COLO668 (cell line): ENCODE data around the gene CAPN9.
"Not testable (repeated sequence)": the region's sequence is repeated elsewhere in the genome, so short reads cannot be mapped to it uniquely, and the experiment has no call there.

ENCODE experiments used
- DNase-seq: peaks from one replicate; lab custom pipeline; 2025; ENCODE audit not compliant: unreplicated experiment; lab: John Stamatoyannopoulos, UW

The CAPN9 gene

DNA sequence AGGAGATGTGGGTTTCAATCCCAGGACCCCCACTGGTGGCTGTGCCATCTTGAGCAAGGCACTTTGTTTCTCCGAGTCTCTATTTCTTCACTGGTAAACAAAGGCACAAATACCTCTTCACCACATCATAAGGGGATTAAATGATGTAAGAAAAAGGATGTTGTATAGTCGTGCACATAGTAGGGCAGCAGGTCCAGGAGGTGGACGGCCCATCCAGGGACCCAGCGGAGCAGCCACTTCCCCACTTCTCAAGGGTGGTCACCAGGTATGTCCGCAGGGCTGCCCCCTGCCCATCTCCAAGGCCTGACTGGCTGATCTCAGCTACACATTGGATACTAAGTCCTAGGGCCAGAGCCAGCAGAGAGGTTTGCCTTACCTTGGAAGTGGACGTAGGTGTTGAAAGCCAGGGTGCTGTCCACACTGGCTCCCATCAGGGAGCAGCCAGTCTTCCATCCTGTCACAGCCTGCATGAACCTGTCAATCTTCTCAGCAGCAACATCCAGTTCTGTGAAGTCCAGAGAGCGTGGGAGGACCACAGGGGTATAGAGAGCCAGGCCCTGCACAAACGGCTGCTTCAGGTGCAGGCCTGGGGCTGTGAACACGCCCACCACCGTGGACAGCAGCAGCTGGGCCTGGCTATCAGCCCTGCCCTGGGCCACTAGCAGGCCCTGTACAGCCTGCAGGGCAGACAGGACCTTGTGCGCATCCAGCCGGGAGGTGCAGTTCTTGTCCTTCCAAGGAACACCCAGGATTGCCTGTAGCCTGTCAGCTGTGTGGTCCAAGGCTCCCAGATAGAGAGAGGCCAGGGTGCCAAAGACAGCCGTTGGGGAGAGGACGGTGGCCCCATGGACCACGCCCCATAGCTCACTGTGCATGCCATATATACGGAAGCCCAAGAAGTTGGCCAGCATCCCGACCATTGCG lies 37.3 kb upstream of the CAPN9 start:
- no peak for DNase-seq

DNA sequence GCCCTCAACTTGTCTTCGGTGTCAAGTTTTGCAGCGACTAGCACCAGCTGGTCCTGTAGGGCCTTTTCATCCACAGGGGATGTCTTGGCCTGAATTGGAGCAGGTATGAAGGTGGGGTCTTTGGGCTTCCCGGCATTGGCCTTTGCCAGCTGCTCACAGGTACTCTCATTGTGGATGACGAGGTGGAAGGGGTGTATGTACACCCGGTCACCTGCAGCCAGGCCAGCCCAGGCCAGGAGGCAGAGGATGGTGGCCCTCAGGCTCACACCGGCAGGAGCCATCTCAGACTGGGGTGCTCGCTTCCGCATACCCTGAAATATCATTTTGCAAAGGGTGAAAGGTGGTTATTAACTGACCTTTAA lies 36.7 kb upstream of the CAPN9 start:
- DNase-seq, result no peak

DNA sequence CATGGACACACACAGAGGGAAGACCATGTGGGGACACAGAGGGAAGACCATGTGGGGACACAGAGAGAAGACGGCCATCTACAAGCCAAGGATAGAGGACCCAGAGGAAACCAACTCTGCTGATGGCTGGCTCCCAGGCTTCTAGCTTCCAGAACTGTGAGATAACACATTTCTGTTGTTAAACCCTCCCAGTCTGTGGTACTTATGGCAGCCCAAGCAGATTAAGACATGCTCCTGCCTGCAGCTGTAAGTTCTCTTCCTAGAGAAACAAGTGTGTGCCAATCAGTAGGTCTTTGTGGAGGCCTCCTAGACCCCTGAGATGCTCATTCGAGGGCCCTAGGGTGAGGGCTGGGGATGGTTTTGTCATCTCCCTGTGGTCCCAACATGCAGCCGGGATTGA lies 35.9 kb upstream of the CAPN9 start:
- DNase-seq, result no peak

- no peak for DNase-seq
Measured at GRCh38 chr1:230712470-230712942, 34.7 kb upstream of the CAPN9 start.

- DNase-seq, result no peak
Measured at GRCh38 chr1:230713138-230713537, 34.0 kb upstream of the CAPN9 start.

DNA sequence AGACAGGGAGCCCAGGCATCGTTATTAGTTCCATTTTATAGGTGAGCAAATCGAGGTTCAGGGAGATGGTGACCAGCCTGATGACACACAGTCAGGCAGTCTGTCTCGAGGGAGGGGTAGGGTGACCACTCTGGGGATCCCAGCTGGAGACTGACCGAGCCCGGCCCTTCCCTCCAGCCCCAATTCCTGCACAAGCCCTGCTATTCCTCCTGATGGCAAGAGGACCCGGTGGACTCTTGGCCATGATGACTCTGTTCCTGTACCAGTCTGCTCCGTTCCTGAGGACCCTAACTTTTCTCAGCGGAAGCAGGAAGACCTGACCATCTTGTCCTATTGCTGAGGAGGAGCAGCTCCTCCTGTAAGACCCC lies 33.7 kb upstream of the CAPN9 start:
- no peak for DNase-seq

GRCh38 chr1:230713915-230714764 lies 33.0 kb upstream of the CAPN9 start, which contains the start of gene AGT:
Gene AGT, minus strand, starts transcription at chr1:230714122. Its CDS starts 3,299 bp downstream, at chr1:230710823.
- peak; percentile 54 for DNase-seq

DNA sequence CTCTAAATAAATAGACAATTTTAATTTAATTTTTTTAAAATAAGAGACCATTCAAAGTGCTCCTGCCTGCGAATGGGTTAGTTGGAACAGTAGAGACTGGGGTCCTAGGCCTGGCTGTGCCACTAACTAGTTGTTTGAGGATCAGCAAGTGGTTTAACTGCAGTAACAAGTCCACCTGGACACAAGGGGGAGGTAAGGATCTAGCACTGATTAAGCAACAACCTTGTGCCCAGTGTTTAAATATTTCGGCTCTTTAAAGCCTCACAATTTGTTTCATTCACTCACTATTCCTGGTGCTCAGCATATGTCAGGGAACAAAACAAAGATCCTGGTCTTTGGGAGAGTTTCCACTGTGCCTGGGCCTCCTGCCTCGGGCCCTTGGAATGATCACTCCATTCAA lies 31.7 kb upstream of the CAPN9 start:
- DNase-seq, result no peak

GRCh38 chr1:230716453-230716852 lies 30.7 kb upstream of the CAPN9 start:
- not testable (repeated sequence) for DNase-seq

DNA sequence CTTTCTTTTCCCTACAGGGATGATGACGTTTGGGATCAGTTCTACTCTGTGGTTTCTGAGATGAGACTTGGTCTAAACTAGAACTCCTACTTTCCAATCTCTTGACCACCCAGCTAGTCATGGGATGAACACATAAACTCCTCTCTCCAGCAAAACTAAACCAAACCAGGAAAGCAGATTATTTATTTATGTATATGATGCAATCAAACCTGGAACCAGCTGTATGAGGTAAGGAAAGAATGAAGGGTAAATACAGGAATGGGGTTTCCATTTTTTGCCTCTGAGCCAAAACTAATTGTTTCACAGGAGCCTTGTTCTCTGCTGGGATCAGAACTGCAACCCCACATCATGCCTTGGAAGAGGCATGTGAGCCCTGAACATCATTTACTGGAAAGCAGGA lies 29.9 kb upstream of the CAPN9 start:
- DNase-seq, result no peak

- not testable (repeated sequence) for DNase-seq
Measured at GRCh38 chr1:230721849-230722522, 25.2 kb upstream of the CAPN9 start.

DNA sequence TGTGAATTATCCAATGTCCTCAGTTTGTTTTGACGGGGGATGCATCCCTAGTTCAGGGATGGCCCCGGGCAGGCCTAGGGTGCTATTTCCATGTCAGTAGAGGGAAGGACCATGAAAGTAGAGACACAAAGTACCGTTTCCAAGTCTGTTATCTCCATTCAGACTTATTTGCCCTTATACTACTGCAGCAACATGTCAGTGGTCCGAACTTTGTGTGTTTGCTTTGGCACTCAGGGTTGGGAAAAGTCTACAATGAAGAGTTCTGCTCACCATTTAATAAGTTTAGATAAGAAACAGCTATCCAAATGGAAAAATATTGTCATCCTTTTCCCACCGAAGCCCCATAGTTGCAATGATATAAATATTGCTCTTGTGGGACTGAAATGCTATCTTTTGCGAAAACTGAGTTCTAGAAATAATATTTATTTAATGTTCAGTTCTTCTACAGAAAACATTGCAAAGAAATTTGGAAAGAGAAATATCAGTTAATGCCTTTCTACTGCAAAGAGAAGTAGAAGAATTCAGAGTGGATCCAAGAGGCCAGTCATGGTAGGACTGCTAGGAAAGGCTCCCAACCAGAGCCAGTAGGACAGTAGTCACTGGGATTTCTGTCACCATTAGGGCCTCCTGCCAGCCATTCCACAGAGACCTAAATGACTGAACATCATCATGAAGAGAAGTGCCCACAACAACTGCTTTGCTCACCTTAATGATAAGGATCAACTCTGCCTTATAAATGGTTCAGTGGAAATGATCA lies 21.8 kb upstream of the CAPN9 start:
- DNase-seq, result no peak

DNA sequence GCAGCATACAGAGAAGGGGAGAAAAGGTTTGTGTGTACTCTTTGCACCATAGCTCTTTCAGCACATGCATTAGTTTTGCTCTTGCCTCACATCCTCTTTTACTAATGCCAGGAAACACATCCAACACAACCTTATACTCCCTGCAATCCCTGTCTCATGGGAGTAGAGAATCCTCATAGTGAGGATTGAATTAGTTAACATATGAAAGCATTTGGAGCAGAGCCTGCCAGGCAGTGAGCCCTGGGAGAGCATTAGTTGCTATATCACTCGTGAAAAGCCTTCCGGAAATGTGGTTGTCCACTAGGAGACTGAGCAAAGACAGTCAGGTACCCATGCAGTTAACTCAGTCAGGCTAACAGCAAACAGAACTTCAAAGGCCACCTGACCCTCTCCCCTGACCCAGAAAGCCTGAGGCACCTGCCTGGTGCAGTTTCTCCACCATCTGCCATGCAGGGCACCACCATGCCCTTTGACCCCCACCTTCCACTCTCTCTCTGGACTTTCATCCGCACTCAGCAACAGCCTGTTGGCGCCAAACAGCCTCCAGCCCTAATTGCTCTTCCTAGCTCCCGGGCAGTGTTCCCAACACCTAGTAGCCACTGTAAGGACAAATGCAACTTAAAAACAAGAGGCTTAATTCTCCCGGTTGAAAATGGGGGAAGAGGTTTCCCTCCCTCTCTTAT lies 18.3 kb upstream of the CAPN9 start:
- DNase-seq, result peak; percentile 51

- peak; percentile 33 for DNase-seq
Measured at GRCh38 chr1:230730977-230731376, 16.2 kb upstream of the CAPN9 start.

- peak; percentile 82 for DNase-seq
Measured at GRCh38 chr1:230735447-230735846, 11.7 kb upstream of the CAPN9 start.

GRCh38 chr1:230737622-230738262 lies 9.4 kb upstream of the CAPN9 start:
- DNase-seq, result no peak

DNA sequence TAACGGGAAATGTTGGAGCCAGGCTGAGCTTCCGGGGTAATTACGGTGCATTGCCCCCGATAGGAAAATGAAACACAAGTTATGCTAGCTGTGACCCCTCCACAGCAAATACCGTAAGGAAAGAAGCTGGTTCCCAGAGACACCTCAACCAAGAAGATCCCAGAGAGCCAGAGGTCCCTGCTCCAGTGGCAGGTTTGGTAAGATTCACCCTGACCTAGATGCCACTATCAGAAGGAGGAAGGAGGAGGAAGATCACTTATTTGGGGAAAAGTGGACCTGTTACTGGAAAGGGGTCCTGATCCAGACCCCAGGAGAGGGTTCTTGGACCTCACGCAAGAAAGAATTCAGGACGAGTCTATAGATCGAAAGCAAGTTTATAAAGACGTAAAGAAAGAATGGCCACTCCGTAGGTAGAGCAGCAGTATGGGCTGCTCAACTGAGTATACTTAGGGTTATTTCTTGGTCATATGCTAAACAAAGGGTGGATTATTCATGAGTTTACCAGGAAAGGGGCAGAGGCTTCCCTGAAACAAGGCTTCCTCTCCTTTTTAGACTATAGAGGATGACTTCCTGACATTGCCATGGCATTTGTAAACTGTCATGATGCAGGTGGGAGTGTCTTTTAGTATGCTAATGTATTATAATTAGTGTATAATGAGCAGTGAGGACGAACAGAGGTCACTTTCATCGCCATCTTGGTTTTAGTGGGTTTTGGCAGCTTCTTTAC lies 7.5 kb upstream of the CAPN9 start:
- DNase-seq, result no peak

DNA sequence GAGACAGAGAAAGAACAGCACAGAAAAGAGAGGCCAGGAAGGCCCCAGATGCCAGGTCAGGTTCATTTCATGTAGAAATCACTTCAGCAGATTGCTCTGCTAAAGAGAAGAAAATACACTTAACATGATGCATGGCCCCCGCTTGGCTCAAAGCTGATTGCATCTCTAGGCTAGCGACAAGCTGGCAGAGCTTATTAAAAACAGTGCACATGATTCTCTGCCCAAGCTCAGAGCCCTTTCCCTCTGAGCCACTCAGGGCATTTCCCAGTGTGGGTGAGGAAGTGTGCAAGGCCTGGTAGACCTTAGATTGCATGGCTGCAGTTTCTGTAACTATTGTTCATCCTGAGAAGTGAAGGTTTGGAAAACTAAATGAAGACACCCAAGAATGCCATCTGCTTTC lies 3.3 kb upstream of the CAPN9 start:
- DNase-seq, result no peak

DNA sequence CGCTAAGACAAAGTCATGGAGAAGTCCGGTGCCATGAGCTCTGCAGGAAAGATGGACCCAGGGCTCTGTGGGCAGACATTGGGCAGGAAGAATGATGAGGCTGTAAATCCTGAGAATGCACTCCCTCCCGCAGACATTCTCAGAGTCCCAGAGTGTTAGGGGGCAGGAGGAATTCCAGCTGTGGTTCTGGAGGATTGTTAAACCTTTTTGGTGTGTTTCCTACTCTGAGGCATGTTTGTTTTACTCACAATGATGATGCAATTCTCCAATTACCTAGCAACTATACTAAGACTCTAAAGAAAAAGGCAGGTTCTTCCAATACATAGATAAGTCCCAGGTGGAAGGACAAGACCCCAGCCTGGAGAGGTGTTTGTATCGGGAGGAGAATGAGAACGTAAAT lies 2.8 kb upstream of the CAPN9 start:
- DNase-seq, result no peak
